Ramos (cell line): ENCODE measurements around the gene RPS16.

Experiments used
- in situ Hi-C: fragments of 300-500 bp; cut with MboI; formaldehyde crosslinking; loops from one replicate; pipeline ENCODE4 v1.14.3; 2022; ENCODE audit warnings: low sequenced_read_pairs; ENCODE audit not compliant: unreplicated experiment

Gene RPS16

DNA sequence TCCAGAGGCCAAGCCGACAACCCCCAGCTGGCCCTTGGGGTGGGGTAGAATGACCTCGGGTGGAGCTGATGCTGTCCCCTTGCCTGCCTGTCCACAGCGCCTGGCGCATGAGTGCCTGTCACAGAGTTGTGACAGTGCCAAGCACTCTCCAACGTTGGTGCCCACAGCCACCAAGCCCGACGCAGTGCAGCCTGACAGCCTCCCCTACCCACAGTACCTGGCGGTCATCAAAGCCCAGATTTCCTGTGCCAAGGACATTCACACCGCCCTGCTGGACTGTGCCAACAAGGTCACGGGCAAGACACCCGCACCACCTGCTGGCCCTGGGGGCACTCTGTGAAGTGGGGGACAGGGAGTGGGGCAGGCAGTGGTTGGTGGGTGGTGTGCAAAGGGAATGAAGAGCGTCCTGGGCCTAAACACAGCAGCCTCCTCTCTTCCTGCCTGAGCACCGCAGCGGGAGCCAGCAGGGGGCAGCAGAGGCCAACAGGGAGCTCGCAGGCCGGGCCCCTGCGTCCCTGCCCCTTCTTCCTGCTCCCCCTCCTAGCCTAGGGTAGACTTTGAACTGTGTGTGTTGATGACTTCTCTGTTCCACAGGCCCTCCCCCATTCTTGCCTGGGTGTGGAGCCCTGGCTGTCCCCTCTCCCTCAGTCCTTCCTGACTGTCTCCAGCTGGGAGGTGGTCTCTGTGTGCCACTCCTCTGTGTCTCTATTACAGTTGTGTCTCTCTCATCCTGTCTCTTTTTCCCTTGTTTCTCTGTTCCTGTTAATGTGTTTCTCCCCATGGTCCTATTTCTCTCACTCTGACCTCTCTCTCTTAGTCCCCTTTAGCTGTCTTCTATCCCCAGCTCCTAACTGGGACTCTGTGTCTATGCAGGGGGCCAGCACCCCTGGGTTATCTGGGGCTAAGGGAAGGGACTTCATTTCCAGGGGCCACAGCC, 38.1 kb downstream of the RPS16 start:
- in situ Hi-C loops, result no loop called here

DNA sequence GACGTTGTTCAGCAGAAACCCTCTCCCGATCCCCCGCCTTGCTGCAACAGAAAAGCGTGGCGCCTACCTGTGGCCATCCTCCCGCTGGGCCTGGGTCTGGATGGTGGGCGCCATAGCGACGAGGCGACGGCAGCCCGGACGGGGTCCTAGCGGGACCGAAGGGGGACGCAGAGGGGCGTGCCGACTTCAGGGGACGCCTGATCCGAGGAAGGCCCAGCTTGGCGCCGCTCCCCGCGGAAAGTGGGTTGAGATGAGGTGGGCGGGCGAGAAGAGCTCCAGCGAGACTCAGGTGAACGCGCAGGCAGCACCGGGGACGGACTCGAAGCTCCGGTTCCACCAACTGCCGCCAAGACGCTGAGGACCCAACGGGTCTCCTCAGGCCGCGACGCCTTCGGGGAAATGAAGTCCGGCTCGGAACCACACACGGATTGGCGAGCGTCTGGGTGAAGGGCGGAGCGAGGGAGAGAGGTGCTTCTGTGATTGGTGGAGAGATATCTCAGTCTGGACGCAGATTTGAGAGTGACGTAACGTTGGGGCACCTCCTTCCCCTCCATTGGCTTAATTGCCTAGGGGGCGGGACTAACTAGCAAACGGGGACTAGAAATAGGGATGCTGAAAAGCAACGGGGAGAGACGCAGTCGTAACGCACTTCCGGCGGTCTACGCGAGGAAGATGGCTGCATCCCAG, 44.9 kb downstream of the RPS16 start, which contains the start of the genes MED29 and PAF1:
TSS of gene MED29 (plus strand) at position 628 of the 687 bp plus-strand sequence. CDS start at position 673, 45 bp downstream.
TSS of gene PAF1 (minus strand) at position 356 of the 687 bp plus-strand sequence. CDS start at position 114, 242 bp downstream.
- in situ Hi-C loops, result no loop called here

DNA sequence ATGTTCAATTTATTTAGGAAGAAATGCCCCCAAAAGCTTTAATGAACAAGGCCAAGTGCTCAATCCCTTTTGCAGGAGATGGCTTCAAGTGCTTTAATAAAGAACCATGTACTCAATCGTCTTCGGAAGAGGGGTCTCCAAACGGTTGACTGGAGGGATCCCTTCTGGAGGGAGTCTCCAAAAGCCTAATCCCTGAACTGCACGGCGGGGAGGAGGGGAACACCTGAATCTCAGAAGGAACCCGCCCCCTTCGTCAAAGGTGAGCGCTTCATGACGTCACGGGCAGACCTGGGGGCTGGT, 45.3 kb downstream of the RPS16 start:
- in situ Hi-C loops, result no loop called here

DNA sequence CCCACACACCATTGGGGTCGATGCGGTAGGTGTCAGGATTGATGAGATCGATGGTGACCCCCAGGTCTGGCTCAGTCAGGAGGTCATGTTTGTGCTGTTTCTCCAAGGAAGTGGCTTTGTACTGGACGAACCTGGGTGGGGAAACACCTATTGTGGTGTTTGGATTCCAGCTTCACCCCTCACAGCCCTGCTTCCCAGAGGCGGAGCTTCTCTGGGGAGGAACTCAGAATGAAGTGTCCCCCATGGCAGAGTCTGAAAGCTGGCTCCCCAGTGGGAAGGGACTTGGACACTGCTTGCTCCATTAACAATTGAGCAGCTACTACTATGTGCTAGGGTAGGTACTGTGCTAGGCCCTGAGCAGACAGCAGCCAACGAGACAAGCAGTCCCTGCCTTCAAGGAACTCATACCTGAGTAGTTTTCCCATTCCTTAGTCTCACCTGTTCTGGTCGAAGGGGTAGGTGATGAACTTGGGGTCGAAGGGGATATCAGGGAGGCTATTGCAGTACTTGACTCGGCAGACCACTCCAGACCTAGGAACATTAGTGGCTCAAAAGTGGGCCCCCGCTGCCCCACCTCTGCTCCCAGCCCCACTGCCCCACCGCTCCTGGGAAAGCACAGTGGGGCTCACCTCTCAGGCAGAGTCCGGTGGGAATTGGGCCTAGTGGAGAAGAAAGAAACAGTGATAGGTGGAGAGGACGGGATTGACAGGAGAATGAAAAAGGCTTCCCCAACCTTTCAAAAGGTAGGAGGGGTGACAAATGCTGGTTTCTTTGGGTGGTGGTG, 45.9 kb downstream of the RPS16 start:
- in situ Hi-C loops, result no loop called here

DNA sequence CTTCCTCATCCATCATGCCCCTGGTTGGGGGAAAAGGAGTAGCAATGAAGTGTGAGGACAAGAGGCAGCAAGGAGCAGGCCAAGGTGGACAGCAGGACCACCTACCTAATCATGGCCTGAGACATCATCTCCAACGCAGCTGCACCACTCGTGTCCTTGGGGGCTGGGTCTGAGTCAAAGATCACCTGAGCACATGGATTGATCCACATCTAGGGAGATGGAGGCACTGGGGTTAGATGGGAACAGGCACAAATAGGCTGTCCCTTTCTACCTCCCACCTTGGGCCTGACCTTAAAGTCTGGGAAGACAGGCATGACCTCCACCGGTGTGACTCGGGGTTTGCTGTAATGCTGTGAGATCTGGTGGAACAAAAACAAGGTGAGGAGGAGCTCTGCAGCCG, 47.1 kb downstream of the RPS16 start:
- in situ Hi-C loops, result no loop called here

DNA sequence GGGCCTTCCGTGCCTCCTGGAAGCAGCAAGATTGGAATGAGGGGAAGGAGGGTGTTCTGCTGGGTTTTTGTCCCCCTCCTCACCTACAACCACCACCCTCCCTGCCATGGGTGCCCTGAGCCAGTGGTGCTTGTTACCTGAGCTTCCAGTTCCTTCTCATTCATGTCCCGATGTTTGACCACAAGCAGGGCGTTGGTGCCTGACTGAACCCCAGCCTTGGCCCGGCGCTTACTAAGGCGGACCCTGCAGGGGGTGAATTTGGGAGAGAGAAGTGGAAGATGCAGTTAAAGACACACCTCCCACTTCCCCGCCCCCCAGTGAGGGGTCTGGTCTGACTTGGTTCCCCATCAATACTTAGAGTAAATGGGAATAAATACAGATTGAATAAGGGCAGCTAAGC, 49.2 kb downstream of the RPS16 start:
- in situ Hi-C loops, result no loop called here

DNA sequence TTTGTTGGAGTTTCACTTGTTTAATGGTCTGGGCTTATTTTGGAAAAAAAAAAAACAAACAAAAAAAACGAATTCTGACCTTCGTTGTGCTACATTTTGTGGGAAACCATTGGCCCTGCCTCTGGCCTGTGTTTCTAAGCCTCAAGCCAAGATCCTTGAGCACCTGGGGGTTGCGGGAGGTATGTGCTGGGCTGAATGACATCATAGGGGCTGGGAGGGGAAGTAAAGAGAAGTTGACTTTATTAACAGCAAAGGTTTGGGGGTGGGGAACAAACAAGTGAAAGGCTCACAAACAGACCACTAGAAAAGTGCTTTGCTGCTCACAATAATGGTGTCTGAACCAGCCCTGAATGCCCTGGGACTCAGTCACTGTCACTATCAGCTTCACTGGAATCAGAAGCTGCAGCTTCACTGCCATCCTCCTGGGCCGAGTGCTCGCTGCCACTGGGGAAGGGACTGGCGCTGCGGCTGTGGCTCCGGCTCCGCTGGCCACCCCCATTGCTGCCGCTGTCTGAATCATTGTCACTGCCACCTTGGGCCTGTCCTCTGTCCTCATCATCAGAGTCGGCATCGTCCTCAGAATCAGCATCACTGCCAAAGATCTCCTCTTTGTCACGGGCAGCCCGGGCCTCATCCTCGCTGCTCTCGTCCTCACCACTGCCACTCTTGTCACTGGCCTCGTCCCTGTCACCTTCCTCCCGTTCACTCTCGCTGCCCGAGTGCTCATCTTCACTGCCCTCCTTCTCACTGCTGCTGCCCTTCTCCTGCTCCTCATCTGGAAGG, 49.9 kb downstream of the RPS16 start:
- in situ Hi-C loops, result no loop called here

DNA sequence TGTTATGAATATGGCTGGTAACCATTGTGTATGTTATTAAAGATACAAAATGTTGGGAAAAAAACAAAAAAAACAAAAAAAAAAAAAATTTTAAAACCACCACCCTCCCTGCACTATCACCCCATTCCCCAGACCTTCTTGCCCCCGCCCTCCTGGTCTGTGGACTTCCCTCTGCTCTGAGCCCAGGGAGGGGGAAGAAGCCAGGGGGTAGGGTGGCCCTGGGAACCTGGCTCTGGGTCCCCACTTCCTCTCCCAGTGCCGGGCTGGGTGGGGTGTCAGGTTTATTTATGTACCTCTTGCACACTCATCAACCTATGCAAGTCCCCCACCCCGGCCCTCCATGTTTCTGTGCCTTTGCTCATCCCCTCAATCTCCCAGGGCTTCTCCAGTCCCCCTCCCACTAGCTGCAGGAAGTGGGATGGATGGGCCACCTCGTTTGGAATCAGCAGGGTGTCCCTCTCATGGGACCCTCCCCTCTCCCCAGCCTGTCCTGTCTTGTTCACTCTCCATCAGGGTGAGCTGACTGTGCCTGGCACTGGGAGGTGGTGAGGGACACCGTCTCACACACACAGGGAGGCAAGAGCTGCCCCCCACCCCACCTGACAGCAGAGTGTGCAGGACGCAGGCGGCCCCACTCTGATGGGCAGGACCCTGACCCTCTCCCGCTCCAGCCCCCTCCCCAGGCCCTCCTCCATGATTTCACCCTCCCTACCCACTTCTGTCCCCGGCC, 50.7 kb downstream of the RPS16 start:
- in situ Hi-C loops, result no loop called here
